ENCODE results near the gene ZNF213. TPM values are rescaled to one million over a fixed set of nuclear protein-coding genes. Genes with fewer than 3 reads are reported as not detected.

Gene ZNF213
- polyA plus RNA-seq, 2 donors: 6.5 to 9.4 TPM

GRCh38 chr16:3101018-3101840, 33.6 kb upstream of the ZNF213 start:
- H3K4me3 ChIP-seq (ENCODE audit: low read depth in 1 of 2, low read length in 2 of 2): no peak overlapping the region
- H3K27me3 ChIP-seq (ENCODE audit: control insufficient read depth in 1 of 2, insufficient read depth in 2 of 2, low read length in 2 of 2): no peaks in the 10 kb centered on the region
- 59 to 62% methylated on average over 29 of the region's 29 CpGs for WGBS, 2 donors
- H3K9me3 ChIP-seq (ENCODE audit: control insufficient read depth in 2 of 2, insufficient read depth in 1 of 2, low read depth in 1 of 2, low read length in 1 of 2): peaks cover 0 to 4% of the 10 kb centered on the region in 2 donors
- peaks cover 3 to 13% of the 10 kb centered on the region in 2 donors for H3K4me1 ChIP-seq (ENCODE audit: control insufficient read depth in 2 of 2, insufficient read depth in 2 of 2, low read length in 1 of 2)
- no peaks in the 10 kb centered on the region for H3K36me3 ChIP-seq (ENCODE audit: control insufficient read depth in 2 of 2, insufficient read depth in 2 of 2, low read length in 1 of 2)
- H3K27ac ChIP-seq (ENCODE audit: low read depth in 2 of 2, low read length in 1 of 2): no peak overlapping the region

- no peaks in the 10 kb centered on the region for H3K27me3 ChIP-seq (ENCODE audit: control insufficient read depth in 1 of 2, insufficient read depth in 2 of 2, low read length in 2 of 2)
Measured at GRCh38 chr16:3101841-3102470, 32.9 kb upstream of the ZNF213 start.

GRCh38 chr16:3106205-3106928, 28.5 kb upstream of the ZNF213 start:
- 1% methylated on average over 55 to 74 of the region's 74 CpGs for WGBS, 2 donors
- Histone ChIP-seq H3K36me3 (ENCODE audit: control insufficient read depth in 2 of 2, insufficient read depth in 2 of 2, low read length in 1 of 2) (no peaks in the 10 kb centered on the region), H3K4me1 (ENCODE audit: control insufficient read depth in 2 of 2, insufficient read depth in 2 of 2, low read length in 1 of 2) (no peaks in the 10 kb centered on the region), H3K4me3 (ENCODE audit: low read depth in 1 of 2, low read length in 2 of 2) (peak overlapping the region; percentile 55 to 58), H3K9me3 (ENCODE audit: control insufficient read depth in 2 of 2, insufficient read depth in 1 of 2, low read depth in 1 of 2, low read length in 1 of 2) (no peaks in the 10 kb centered on the region), H3K27me3 (ENCODE audit: control insufficient read depth in 1 of 2, insufficient read depth in 2 of 2, low read length in 2 of 2) (no peaks in the 10 kb centered on the region), H3K27ac (ENCODE audit: low read depth in 2 of 2, low read length in 1 of 2) (peak overlapping the region; percentile 75 to 81)

More at GRCh38 chr16:3101841-3102470, 32.9 kb upstream of the ZNF213 start:
- Histone ChIP-seq H3K4me1 (ENCODE audit: control insufficient read depth in 2 of 2, insufficient read depth in 2 of 2, low read length in 1 of 2) (peaks cover 3 to 13% of the 10 kb centered on the region in 2 donors), H3K9me3 (ENCODE audit: control insufficient read depth in 2 of 2, insufficient read depth in 1 of 2, low read depth in 1 of 2, low read length in 1 of 2) (peaks cover 0 to 4% of the 10 kb centered on the region in 2 donors), H3K27ac (ENCODE audit: low read depth in 2 of 2, low read length in 1 of 2) (no peak overlapping the region), H3K36me3 (ENCODE audit: control insufficient read depth in 2 of 2, insufficient read depth in 2 of 2, low read length in 1 of 2) (no peaks in the 10 kb centered on the region), H3K4me3 (ENCODE audit: low read depth in 1 of 2, low read length in 2 of 2) (no peak overlapping the region)
- WGBS, 2 donors: 45 to 53% methylated on average over 27 of the region's 27 CpGs

- peaks cover 2 to 4% of the 10 kb centered on the region in 2 donors for H3K36me3 ChIP-seq (ENCODE audit: control insufficient read depth in 2 of 2, insufficient read depth in 2 of 2, low read length in 1 of 2)
- H3K27me3 ChIP-seq (ENCODE audit: control insufficient read depth in 1 of 2, insufficient read depth in 2 of 2, low read length in 2 of 2): no peaks in the 10 kb centered on the region
- peaks cover 4 to 7% of the 10 kb centered on the region in 2 donors for H3K4me1 ChIP-seq (ENCODE audit: control insufficient read depth in 2 of 2, insufficient read depth in 2 of 2, low read length in 1 of 2)
- no peaks in the 10 kb centered on the region for H3K9me3 ChIP-seq (ENCODE audit: control insufficient read depth in 2 of 2, insufficient read depth in 1 of 2, low read depth in 1 of 2, low read length in 1 of 2)
- H3K27ac ChIP-seq (ENCODE audit: low read depth in 2 of 2, low read length in 1 of 2): peak within 1 kb of the TSS; percentile 17 to 50
- H3K4me3 ChIP-seq (ENCODE audit: low read depth in 1 of 2, low read length in 2 of 2): peak within 1 kb of the TSS; percentile 66 to 84
- 10 to 13% methylated on average over 22 to 23 of the region's 23 CpGs for WGBS, 2 donors
Measured at GRCh38 chr16:3112058-3112880, 22.6 kb upstream of the ZNF213 start, which contains the start of gene ZNF205. ZNF205 (plus strand) TSS chr16:3112586; CDS start chr16:3113431, 845 bp downstream.

- no peaks in the 10 kb centered on the region for H3K27me3 ChIP-seq (ENCODE audit: control insufficient read depth in 1 of 2, insufficient read depth in 2 of 2, low read length in 2 of 2)
- H3K4me1 ChIP-seq (ENCODE audit: control insufficient read depth in 2 of 2, insufficient read depth in 2 of 2, low read length in 1 of 2): peaks cover 4 to 7% of the 10 kb centered on the region in 2 donors
- peaks cover 2 to 4% of the 10 kb centered on the region in 2 donors for H3K36me3 ChIP-seq (ENCODE audit: control insufficient read depth in 2 of 2, insufficient read depth in 2 of 2, low read length in 1 of 2)
- 19 to 20% methylated on average over 19 of the region's 19 CpGs for WGBS, 2 donors
- peak overlapping the region; percentile 17 to 50 for H3K27ac ChIP-seq (ENCODE audit: low read depth in 2 of 2, low read length in 1 of 2)
- no peaks in the 10 kb centered on the region for H3K9me3 ChIP-seq (ENCODE audit: control insufficient read depth in 2 of 2, insufficient read depth in 1 of 2, low read depth in 1 of 2, low read length in 1 of 2)
- peak overlapping the region; percentile 66 to 84 for H3K4me3 ChIP-seq (ENCODE audit: low read depth in 1 of 2, low read length in 2 of 2)
Measured at GRCh38 chr16:3112881-3113574, 21.8 kb upstream of the ZNF213 start.

- Histone ChIP-seq H3K9me3 (ENCODE audit: control insufficient read depth in 2 of 2, insufficient read depth in 1 of 2, low read depth in 1 of 2, low read length in 1 of 2) (no peaks in the 10 kb centered on the region), H3K27ac (ENCODE audit: low read depth in 2 of 2, low read length in 1 of 2) (no peak overlapping the region), H3K36me3 (ENCODE audit: control insufficient read depth in 2 of 2, insufficient read depth in 2 of 2, low read length in 1 of 2) (peaks cover 2 to 4% of the 10 kb centered on the region in 2 donors), H3K4me3 (ENCODE audit: low read depth in 1 of 2, low read length in 2 of 2) (peak overlapping the region in 1 of 2 donors; percentile 84), H3K27me3 (ENCODE audit: control insufficient read depth in 1 of 2, insufficient read depth in 2 of 2, low read length in 2 of 2) (no peaks in the 10 kb centered on the region), H3K4me1 (ENCODE audit: control insufficient read depth in 2 of 2, insufficient read depth in 2 of 2, low read length in 1 of 2) (peaks cover 4 to 7% of the 10 kb centered on the region in 2 donors)
- 49% methylated on average over 17 of the region's 17 CpGs for WGBS, 2 donors
Measured at GRCh38 chr16:3113765-3114479, 20.9 kb upstream of the ZNF213 start.

GRCh38 chr16:3115003-3115402, 19.8 kb upstream of the ZNF213 start:
- Histone ChIP-seq H3K36me3 (ENCODE audit: control insufficient read depth in 2 of 2, insufficient read depth in 2 of 2, low read length in 1 of 2) (peaks cover 2 to 11% of the 10 kb centered on the region in 2 donors), H3K27me3 (ENCODE audit: control insufficient read depth in 1 of 2, insufficient read depth in 2 of 2, low read length in 2 of 2) (no peaks in the 10 kb centered on the region), H3K27ac (ENCODE audit: low read depth in 2 of 2, low read length in 1 of 2) (no peak overlapping the region), H3K4me1 (ENCODE audit: control insufficient read depth in 2 of 2, insufficient read depth in 2 of 2, low read length in 1 of 2) (peaks cover 4 to 7% of the 10 kb centered on the region in 2 donors), H3K4me3 (ENCODE audit: low read depth in 1 of 2, low read length in 2 of 2) (no peak overlapping the region), H3K9me3 (ENCODE audit: control insufficient read depth in 2 of 2, insufficient read depth in 1 of 2, low read depth in 1 of 2, low read length in 1 of 2) (no peaks in the 10 kb centered on the region)
- 91 to 92% methylated on average over 12 of the region's 12 CpGs for WGBS, 2 donors

- Histone ChIP-seq H3K4me3 (ENCODE audit: low read depth in 1 of 2, low read length in 2 of 2) (no peak overlapping the region), H3K9me3 (ENCODE audit: control insufficient read depth in 2 of 2, insufficient read depth in 1 of 2, low read depth in 1 of 2, low read length in 1 of 2) (no peaks in the 10 kb centered on the region), H3K36me3 (ENCODE audit: control insufficient read depth in 2 of 2, insufficient read depth in 2 of 2, low read length in 1 of 2) (peaks cover 2 to 17% of the 10 kb centered on the region in 2 donors), H3K4me1 (ENCODE audit: control insufficient read depth in 2 of 2, insufficient read depth in 2 of 2, low read length in 1 of 2) (peaks cover 4 to 7% of the 10 kb centered on the region in 2 donors), H3K27me3 (ENCODE audit: control insufficient read depth in 1 of 2, insufficient read depth in 2 of 2, low read length in 2 of 2) (no peaks in the 10 kb centered on the region), H3K27ac (ENCODE audit: low read depth in 2 of 2, low read length in 1 of 2) (no peak overlapping the region)
- 76 to 90% methylated on average over 10 to 14 of the region's 14 CpGs for WGBS, 2 donors
Measured at GRCh38 chr16:3115561-3115960, 19.3 kb upstream of the ZNF213 start.

Data from esophagus (tissue), 2 donors.